Gastrocnemius medialis (tissue), 4 donors: Measurements from ENCODE around the gene PIGV. TPM values are rescaled to one million over a fixed set of nuclear protein-coding genes. Genes with fewer than 3 reads are reported as not detected.

Experiments
- ATAC-seq, 2 donors: fragments of 150-250 bp; one replicate each; pipeline ENCODE4 v1.9.1; 2016
- DNase-seq, 2 donors: peaks; one replicate each; pipeline ENCODE4 v3.0.0-alpha.2; 2019
- H3K27ac ChIP-seq, 4 donors: fragments of 200-600 bp; sonication (generic); 1 replicate in 1 of 4; 2 replicates in 3 of 4; pipeline ENCODE4 v1.5.1; 2016 to 2018; ENCODE audit warnings: mild to moderate bottlenecking in 2 of 4, moderate library complexity in 1 of 4
- H3K27me3 ChIP-seq, 3 donors: fragments of 200-600 bp; sonication (generic) in 2 of 3; 1 replicate in 1 of 3; 2 replicates in 2 of 3; pipeline versions ENCODE4 v1.5.1 to v1.6.0; 2016 to 2019; ENCODE audit warnings: mild to moderate bottlenecking in 1 of 3, moderate library complexity in 1 of 3
- H3K36me3 ChIP-seq, 2 donors: fragments of 200-600 bp; sonication (generic) in 1 of 2; one replicate each; pipeline ENCODE4 v1.5.1; 2017 to 2018
- H3K4me1 ChIP-seq, 2 donors: fragments of 200-600 bp; sonication (generic) in 1 of 2; one replicate each; pipeline ENCODE4 v1.5.1; 2016 to 2017; ENCODE audit warnings: mild to moderate bottlenecking in 2 of 2
- H3K4me3 ChIP-seq, 4 donors: fragments of 200-600 bp; sonication (generic) in 3 of 4; 1 replicate in 1 of 4; 2 replicates in 3 of 4; pipeline ENCODE4 v1.5.1; 2016 to 2019; ENCODE audit warnings: mild to moderate bottlenecking in 2 of 4
- H3K9me3 ChIP-seq, 3 donors: fragments of 200-600 bp; sonication (generic) in 2 of 3; 1 replicate in 1 of 3; 2 replicates in 2 of 3; pipeline ENCODE4 v1.5.1; 2016 to 2019
- CTCF ChIP-seq, 5 experiments: fragments of 450-650 bp in 3 of 5; fragments of 200-600 bp in 2 of 5; sonication (generic) in 2 of 5; IDR thresholded peaks in 4 of 5; conservative IDR thresholded peaks in 1 of 5; 1 replicate in 4 of 5; 2 replicates in 1 of 5; pipeline ENCODE4 v1.5.1; 2016 to 2019; ENCODE audit warnings: antibody characterized with exemption in 5 of 5, mild to moderate bottlenecking in 3 of 5, moderate library complexity in 3 of 5
- POLR2A ChIP-seq, 2 donors: fragments of 450-650 bp; IDR thresholded peaks; one replicate each; pipeline ENCODE4 v1.6.1; 2017; ENCODE audit warnings: antibody characterized with exemption in 2 of 2, mild to moderate bottlenecking in 2 of 2, moderate library complexity in 2 of 2
- in situ Hi-C, 4 donors: fragments of 200-750 bp; cut with MboI; loops; one replicate each; pipeline versions ENCODE4 v1.15.0 to v1.8.0; 2017; ENCODE audit warnings: low sequenced_read_pairs in 4 of 4
- intact Hi-C: fragments of 100-400 bp; cut with DNase I; formaldehyde crosslinking; loops from one replicate; pipeline ENCODE4 v1.15.1; 2023; ENCODE audit warnings: low total_unique reads
- total RNA-seq, 4 donors: library from RNA; depleted of rRNA; stranded (reverse); fragments of >200 nt; gene quantifications; one replicate each; pipeline versions ENCODE4 v1.1.0 to v1.2.3, GENCODE V29; 2016

PIGV gene
- total RNA-seq, 4 donors from 2014 or later, result 2.9 to 16.0 (median 5.8) TPM

GRCh38 chr1:26784023-26784871 lies 3.5 kb upstream of the PIGV start:
- Histone ChIP-seq H3K36me3 (peaks cover 0 to 18% of the 10 kb centered on the region in 2 donors), H3K4me3 (no peak overlapping the region), H3K9me3 (no peaks in the 10 kb centered on the region), H3K27me3 (no peaks in the 10 kb centered on the region), H3K4me1 (peaks cover 41 to 56% of the 10 kb centered on the region in 2 donors), H3K27ac (peak overlapping the region; percentile 93 to 99 (median 98))
- in situ Hi-C loops, result loop anchor here in 1 of 4 donors (10.0 kb wide), 1 partner anchor 89 kb away; the partner anchor contains the start of gene ARID1A
- TF ChIP-seq POLR2A (IDR thresholded peaks at IDR 0.05) (no peak), CTCF (IDR thresholded peaks at IDR 0.05 in 4 of 5, conservative IDR thresholded peaks at IDR 0.05 in 1 of 5) (no peak)
- ATAC-seq (peak in 1 of 2 donors; percentile 24), DNase-seq (peak in 1 of 2 donors; percentile 59)
- intact Hi-C loops, result loop anchor here (2.0 kb wide), 1 partner anchor 59 kb away; no protein-coding TSS in a partner anchor

GRCh38 chr1:26784886-26785285 lies 2.9 kb upstream of the PIGV start:
- intact Hi-C loops (loop anchor here (2.0 kb wide), 1 partner anchor 60 kb away; no protein-coding TSS in a partner anchor), in situ Hi-C loops (loop anchor here (5.0 to 10.0 kb wide), 2 partner anchors 90 to 93 kb away; partner anchors contain the start of gene ARID1A (in 1 of the 4))
- ATAC-seq (no peak), DNase-seq (no peak)
- H3K36me3 ChIP-seq, result peaks cover 0 to 12% of the 10 kb centered on the region in 2 donors
- peak overlapping the region; percentile 93 to 99 (median 98) for H3K27ac ChIP-seq
- no peak overlapping the region for H3K4me3 ChIP-seq
- TF ChIP-seq CTCF (IDR thresholded peaks at IDR 0.05 in 4 of 5, conservative IDR thresholded peaks at IDR 0.05 in 1 of 5) (no peak), POLR2A (IDR thresholded peaks at IDR 0.05) (no peak)
- no peaks in the 10 kb centered on the region for H3K27me3 ChIP-seq
- no peaks in the 10 kb centered on the region for H3K9me3 ChIP-seq
- peaks cover 47 to 63% of the 10 kb centered on the region in 2 donors for H3K4me1 ChIP-seq

- TF ChIP-seq CTCF (IDR thresholded peaks at IDR 0.05 in 4 of 5, conservative IDR thresholded peaks at IDR 0.05 in 1 of 5) (no peak), POLR2A (IDR thresholded peaks at IDR 0.05) (no peak)
- no peaks in the 10 kb centered on the region for H3K9me3 ChIP-seq
- peaks cover 0 to 5% of the 10 kb centered on the region in 2 donors for H3K36me3 ChIP-seq
- peak overlapping the region; percentile 93 to 99 (median 98) for H3K27ac ChIP-seq
- in situ Hi-C loops (loop anchor here (5.0 to 10.0 kb wide), 2 partner anchors 91 to 94 kb away; partner anchors contain the start of gene ARID1A (in 1 of the 4)), intact Hi-C loops (loop anchor here (2.0 kb wide), 1 partner anchor 61 kb away; no protein-coding TSS in a partner anchor)
- no peak for DNase-seq
- H3K4me1 ChIP-seq, result peaks cover 54 to 71% of the 10 kb centered on the region in 2 donors
- no peak for ATAC-seq
- no peaks in the 10 kb centered on the region for H3K27me3 ChIP-seq
- H3K4me3 ChIP-seq, result no peak overlapping the region
These were observed 1.9 kb upstream of the PIGV start for GRCh38 chr1:26785611-26786436.
